A673 (cell line): ENCODE results near the gene HOXD1. TPM values are rescaled to one million over a fixed set of nuclear protein-coding genes. Genes with fewer than 3 reads are reported as not detected.

Source experiments
- BruUV-seq: library from RNA; stranded (reverse); fragments of 400-500 nt; replicated peaks from 2 replicates; lab custom pipeline; 2021; lab: Mats Ljungman, UMichigan
- CTCF ChIA-PET: fragments of 300-600 bp; sonication (Branson Sonifier 250); formaldehyde crosslinking; loops from one replicate; lab custom pipeline; 2022; ENCODE audit warnings: antibody characterized with exemption; lab: Charles Lee
- POLR2A ChIA-PET: fragments of 300-600 bp; sonication (Branson Sonifier 250); formaldehyde crosslinking; loops from one replicate; lab custom pipeline; 2022; ENCODE audit warnings: antibody characterized with exemption; ENCODE audit not compliant: low non-redundant PET; lab: Charles Lee
- DNase-seq: peaks from one replicate; pipeline ENCODE4 v3.0.0-alpha.2; 2015; ENCODE audit warnings: low spot score
- H3K27ac ChIP-seq: fragments of 200-600 bp; sonication (generic); 2 replicates; pipeline ENCODE4 v1.5.1; 2016; ENCODE audit warnings: mixed run types, low read depth, mild to moderate bottlenecking, mixed read lengths, antibody characterized with exemption, low read length; ENCODE audit not compliant: poor library complexity, severe bottlenecking
- H3K27me3 ChIP-seq: fragments of 200-600 bp; sonication (generic); replicated peaks from 2 replicates; pipeline ENCODE4 v1.6.1; 2017; ENCODE audit warnings: mixed run types, low read depth, mild to moderate bottlenecking, mixed read lengths, antibody characterized with exemption, low read length; ENCODE audit not compliant: insufficient read depth, poor library complexity
- H3K36me3 ChIP-seq: fragments of 200-600 bp; sonication (generic); 2 replicates; pipeline ENCODE4 v1.6.1; 2016; ENCODE audit warnings: mixed run types, mild to moderate bottlenecking, mixed read lengths, antibody characterized with exemption, low read length; ENCODE audit not compliant: insufficient read depth, poor library complexity, severe bottlenecking
- H3K4me1 ChIP-seq: fragments of 200-600 bp; sonication (generic); 2 replicates; pipeline ENCODE4 v1.6.1; 2017; ENCODE audit warnings: mixed run types, mild to moderate bottlenecking, mixed read lengths, antibody characterized with exemption, low read length; ENCODE audit not compliant: insufficient read depth, poor library complexity, severe bottlenecking
- H3K4me3 ChIP-seq: fragments of 200-600 bp; sonication (generic); 2 replicates; pipeline ENCODE4 v1.5.1; 2016; ENCODE audit warnings: low read depth, mixed run types, mild to moderate bottlenecking, mixed read lengths, low read length; ENCODE audit not compliant: poor library complexity, severe bottlenecking
- H3K9me3 ChIP-seq: fragments of 200-600 bp; sonication (generic); 2 replicates; pipeline ENCODE4 v1.6.1; 2016; ENCODE audit warnings: mixed run types, low read depth, mild to moderate bottlenecking, mixed read lengths, antibody characterized with exemption, low read length; ENCODE audit not compliant: poor library complexity, severe bottlenecking
- CTCF ChIP-seq: fragments of 300-800, 200-600 bp; sonication (generic); conservative IDR thresholded peaks from 2 replicates; pipeline ENCODE4 v1.5.1; 2017; ENCODE audit warnings: low read depth, mild to moderate bottlenecking, antibody characterized with exemption, low read length, moderate library complexity, mixed read lengths
- EZH2 ChIP-seq: fragments of 200-600 bp; sonication (generic); IDR thresholded peaks from 2 replicates; pipeline ENCODE4 v1.6.1; 2017; ENCODE audit warnings: borderline replicate concordance, low read depth, mild to moderate bottlenecking, mixed read lengths, antibody characterized with exemption, low read length; ENCODE audit not compliant: poor library complexity, severe bottlenecking
- intact Hi-C: fragments of 100-400 bp; cut with micrococcal nuclease; formaldehyde crosslinking; loops from one replicate; pipeline ENCODE4 v1.10.0; 2022; ENCODE audit not compliant: unreplicated experiment
- total RNA-seq: library from RNA; stranded (reverse); gene quantifications from 2 replicates; pipeline ENCODE4 v1.2.3, GENCODE V29; 2021

The HOXD1 gene
- total RNA-seq, 1 experiment from 2014 or later = not detected

- ChIA-PET POLR2A (interaction anchor here (0.6 to 0.7 kb wide), 2 partner anchors 623 to 709 kb away, joined by 3 read pairs; no protein-coding TSS in a partner anchor), CTCF (no interaction called here)
- no peaks in the 10 kb centered on the region for H3K9me3 ChIP-seq
- TF ChIP-seq EZH2 (no peak), CTCF (no peak)
- no TSS peak for BruUV-seq
- DNase-seq = no peak
- H3K27ac ChIP-seq = no peak overlapping the region
- H3K4me3 ChIP-seq = no peak overlapping the region
- no peaks in the 10 kb centered on the region for H3K36me3 ChIP-seq
- H3K4me1 ChIP-seq = no peaks in the 10 kb centered on the region
- no peaks in the 10 kb centered on the region for H3K27me3 ChIP-seq
- intact Hi-C loops = no loop called here
Observed at GRCh38 chr2:176227874-176228273, 39.4 kb downstream of the HOXD1 start.

GRCh38 chr2:176234156-176234555 lies 45.7 kb downstream of the HOXD1 start:
- DNase-seq = peak; percentile 18
- CTCF ChIA-PET = no interaction called here
- POLR2A ChIA-PET = no interaction called here
- intact Hi-C loops = no loop called here
- H3K36me3 ChIP-seq = no peaks in the 10 kb centered on the region
- no peaks in the 10 kb centered on the region for H3K27me3 ChIP-seq
- TF ChIP-seq CTCF (no peak), EZH2 (no peak)
- no TSS peak for BruUV-seq
- H3K4me1 ChIP-seq = no peaks in the 10 kb centered on the region
- H3K4me3 ChIP-seq = no peak overlapping the region
- no peaks in the 10 kb centered on the region for H3K9me3 ChIP-seq
- no peak overlapping the region for H3K27ac ChIP-seq

GRCh38 chr2:176234940-176235339 lies 46.5 kb downstream of the HOXD1 start:
- BruUV-seq = no TSS peak
- Histone ChIP-seq H3K4me3 (no peak overlapping the region), H3K9me3 (no peaks in the 10 kb centered on the region), H3K27me3 (no peaks in the 10 kb centered on the region), H3K36me3 (no peaks in the 10 kb centered on the region), H3K27ac (no peak overlapping the region), H3K4me1 (no peaks in the 10 kb centered on the region)
- no peak for DNase-seq
- ChIA-PET POLR2A (interaction anchor here (0.6 kb wide), 1 partner anchor 13 kb away, joined by 3 read pairs; no protein-coding TSS in a partner anchor), CTCF (no interaction called here)
- TF ChIP-seq CTCF = no peak
- no peak for TF ChIP-seq EZH2
- intact Hi-C loops = no loop called here
